Measurements from ENCODE around the gene AFAP1L1.

The AFAP1L1 gene

GRCh38 chr5:149288436-149288835, 16.8 kb downstream of the AFAP1L1 start:
- DNase-seq, result no peak

DNA sequence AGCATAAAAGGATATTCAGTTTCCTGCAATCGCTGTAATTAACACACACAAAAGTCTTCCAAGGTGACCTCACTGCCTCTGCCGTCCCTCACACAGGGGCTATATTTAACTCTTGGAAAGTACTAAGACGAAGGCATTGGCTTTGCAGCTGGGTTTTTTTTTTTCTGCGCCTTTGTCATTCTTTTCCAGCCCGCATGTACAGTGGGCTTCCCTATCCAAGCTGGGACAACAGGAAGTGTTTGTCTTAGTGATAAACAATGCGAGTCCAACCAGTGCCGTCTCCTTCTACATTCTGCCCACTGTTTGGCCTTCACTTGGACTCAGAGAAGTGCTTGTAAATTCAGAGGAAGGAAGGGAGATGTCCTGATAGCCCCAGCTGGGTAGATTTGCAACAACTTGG, 17.6 kb downstream of the AFAP1L1 start:
- DNase-seq, result no peak

GRCh38 chr5:149294872-149295829, 23.5 kb downstream of the AFAP1L1 start:
- DNase-seq, result no peak

- DNase-seq, result no peak
These were observed 25.8 kb downstream of the AFAP1L1 start for GRCh38 chr5:149297340-149298025.

DNA sequence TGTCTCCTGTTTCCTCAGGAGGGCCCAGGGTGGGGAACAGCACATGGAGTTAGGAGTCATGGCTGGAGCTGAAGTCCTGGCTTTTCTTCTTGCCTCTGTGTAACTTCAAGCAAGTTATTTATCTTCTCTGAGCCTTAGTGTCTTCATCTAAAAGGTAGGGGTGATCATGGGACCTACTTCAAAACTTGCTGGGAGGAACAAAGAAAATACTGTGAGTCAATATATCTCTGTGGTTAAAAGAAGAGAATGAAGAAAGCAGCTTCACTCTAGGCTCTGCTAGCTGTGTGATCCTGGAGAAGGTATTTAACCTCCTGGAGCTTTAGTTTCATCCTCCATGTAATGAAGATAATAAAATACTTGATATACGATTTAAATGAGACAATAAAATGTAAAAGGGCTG, 26.5 kb downstream of the AFAP1L1 start:
- no peak for DNase-seq

DNA sequence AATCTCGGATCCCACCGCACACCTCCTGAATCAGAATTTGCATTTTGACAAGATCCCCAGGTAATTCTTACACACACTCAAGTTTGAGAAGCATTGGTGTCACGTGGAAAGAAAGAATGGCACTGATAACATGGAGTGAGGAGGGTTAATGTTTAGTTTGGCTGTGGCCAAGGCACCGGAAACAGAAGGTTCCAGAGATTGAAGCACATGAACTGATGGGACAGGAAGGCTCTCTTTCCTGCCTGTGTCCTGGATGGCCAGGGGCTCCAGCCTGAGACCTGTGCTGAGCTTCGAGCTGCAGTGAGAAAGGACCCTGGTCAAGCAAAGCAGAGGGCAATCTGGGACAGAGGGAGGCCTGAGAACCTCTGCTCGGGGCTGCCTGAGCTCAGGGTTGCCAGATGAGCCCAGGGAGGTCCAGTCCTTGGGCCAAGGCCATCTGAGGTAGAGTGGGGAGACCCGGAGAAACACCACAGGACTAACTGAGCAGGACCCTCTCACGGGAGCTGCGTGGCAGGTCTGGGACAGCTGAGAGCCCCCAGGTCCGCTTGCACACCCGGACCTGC, 27.3 kb downstream of the AFAP1L1 start:
- no peak for DNase-seq

DNA sequence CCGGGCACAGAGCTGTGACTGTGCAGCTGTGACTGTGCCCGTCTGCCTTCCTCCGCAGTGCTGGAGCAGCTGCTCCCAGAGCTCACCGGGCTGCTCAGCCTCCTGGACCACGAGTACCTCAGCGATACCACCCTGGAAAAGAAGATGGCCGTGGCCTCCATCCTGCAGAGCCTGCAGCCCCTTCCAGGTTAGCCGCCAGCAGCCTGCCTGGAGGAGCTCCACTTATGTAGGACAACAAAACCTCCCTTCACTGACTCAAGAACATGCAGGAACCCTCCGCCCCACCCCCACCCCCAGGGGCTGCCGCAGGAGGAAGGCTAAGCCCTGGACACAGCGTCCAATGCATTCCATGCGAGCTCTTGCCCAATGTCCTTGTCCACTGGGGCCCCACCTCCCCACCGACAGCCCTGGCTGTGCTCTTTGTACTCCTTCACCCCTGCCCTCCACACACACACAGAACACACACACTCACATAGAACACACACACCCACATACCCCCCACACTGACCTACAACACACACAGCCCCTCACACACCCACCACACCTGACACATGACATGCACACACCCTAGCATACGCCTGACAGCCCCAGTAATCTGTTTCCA, 27.9 kb downstream of the AFAP1L1 start:
- DNase-seq, result no peak

DNA sequence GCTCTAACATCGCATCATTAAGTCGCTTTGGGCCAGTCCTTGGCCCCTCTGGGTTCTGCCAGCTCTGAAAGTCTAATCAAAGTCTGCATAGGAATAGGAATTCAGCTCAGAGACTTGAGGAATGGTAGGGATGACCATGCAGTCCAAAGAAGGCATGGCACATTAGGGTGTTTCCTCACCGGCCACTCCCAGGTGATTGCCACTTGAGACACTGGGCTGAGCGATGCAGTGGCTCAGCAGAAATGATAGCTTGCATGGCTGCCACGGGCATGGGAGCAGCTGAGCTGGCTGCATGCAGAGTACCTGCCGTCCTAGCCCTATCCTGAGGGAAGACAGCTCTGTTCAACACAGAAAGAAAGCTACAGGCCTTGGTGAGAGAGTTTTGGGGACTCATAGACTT, 28.8 kb downstream of the AFAP1L1 start:
- DNase-seq, result no peak

DNA sequence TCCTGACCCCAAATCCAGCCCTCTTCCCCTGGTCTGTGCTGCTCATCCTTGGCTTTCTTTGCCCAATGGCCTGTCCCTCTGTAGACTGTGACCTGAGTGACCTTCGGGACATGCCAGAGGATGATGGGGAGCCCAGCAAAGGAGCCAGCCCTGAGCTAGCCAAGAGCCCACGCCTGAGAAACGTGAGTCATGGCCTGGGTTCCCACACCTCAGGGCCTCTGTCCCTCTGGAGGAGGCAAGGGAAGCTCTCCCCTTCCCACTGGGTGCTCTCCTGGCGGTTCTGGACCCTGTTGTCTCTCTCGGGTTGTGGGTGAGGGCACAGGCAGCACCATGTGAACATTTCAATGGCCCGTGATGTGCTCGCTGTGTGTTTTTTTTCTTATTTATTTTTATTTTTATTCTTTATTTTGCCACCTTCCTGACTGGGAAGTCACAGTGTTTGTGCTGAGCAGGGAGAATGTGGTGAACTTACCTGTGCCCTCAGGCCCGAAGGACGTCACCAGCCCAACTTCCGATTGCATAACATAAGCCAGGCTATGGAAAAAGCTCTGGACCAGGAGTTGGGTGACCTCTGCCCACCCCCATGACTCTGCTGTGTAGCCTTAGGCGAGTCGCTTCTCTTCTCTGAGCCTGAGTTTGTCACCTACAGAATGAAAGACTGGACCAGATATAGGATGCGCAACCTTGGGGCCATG, 29.5 kb downstream of the AFAP1L1 start:
- no peak for DNase-seq

- no peak for DNase-seq
These were observed 30.2 kb downstream of the AFAP1L1 start for GRCh38 chr5:149301744-149302380.

DNA sequence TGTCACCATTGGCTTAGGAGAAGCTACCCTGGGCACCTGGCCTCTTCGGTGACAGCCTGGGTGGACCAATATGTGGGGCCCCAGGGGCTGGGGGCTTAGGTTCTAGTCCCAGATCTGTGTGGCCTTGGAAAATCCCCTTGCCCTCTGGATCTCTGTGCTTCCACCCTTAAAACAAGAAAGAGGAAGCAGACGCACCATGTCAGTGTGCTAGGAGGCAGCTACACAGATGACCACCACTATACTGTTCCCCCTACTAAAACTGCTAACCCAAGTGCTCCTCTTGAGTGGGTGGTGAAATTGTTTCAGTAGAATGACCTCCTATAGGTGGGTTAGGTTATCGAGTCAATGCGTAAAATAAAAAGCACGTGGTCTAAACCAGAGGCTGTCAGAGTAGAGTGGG, 31.0 kb downstream of the AFAP1L1 start:
- DNase-seq, result no peak

GRCh38 chr5:149303210-149303609, 31.6 kb downstream of the AFAP1L1 start:
- no peak for DNase-seq

DNA sequence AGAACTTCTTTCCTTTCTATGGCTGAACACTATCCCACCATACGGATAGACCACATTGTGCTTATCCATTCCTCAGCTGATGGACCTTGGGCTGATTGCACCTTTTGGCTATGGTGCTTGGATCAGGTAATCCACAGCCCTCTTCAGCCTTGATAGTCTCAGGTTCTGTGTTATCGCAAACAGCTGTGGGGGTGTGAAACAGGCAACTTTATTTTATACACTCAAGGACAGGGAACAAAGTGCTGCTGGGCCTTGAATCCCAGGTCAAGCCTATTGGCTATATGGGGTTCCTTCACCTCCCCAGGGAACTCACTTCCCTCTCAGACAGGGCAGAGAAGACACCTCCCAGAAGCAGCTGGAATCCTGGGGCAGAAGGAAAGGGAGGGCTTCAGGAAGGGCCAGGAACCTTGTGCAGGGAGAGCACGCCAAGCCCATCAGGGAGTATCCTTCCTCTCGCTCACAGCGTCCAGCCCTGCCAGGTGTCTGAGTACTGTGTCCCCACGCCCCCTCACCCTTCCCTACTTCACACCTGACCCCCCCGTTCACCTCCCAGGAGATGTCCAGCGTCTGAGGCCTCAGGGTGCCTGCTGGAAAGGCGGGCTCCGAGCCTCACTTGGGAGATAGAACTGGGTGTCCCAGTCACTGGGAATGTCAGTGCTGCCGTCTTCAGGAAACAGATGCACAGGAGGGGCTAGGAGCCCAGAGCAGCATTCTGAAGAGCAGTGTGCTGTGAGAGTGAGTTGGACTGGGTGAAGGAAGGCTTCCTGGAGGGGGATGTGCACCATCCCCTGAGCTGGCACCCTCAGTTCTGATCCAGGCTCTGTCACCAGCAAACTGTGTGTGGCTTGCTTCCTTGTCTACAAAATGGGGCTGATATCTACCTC, 32.8 kb downstream of the AFAP1L1 start:
- DNase-seq, result no peak

GRCh38 chr5:149309354-149309753, 37.7 kb downstream of the AFAP1L1 start:
- no peak for DNase-seq

DNA sequence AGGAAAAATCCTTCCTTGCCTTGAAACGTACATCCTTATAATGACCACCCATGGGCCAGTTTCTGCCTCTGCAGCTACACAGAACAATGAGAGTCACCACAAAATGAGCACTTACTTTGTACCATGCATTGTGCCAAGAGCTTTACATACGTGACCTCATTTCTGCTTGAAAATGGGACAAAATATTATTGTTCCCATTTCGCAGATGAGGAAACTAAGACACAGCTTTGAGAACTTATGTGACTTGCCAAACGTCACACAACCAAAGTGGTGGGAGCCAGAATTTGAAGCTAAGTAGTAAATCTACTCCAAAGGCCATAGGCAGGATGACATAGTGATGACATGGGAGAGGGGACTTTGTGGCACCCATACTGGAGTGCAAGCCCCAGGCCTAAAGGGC, 38.8 kb downstream of the AFAP1L1 start:
- DNase-seq, result no peak

GRCh38 chr5:149310947-149311658, 39.4 kb downstream of the AFAP1L1 start:
- DNase-seq, result no peak

DNA sequence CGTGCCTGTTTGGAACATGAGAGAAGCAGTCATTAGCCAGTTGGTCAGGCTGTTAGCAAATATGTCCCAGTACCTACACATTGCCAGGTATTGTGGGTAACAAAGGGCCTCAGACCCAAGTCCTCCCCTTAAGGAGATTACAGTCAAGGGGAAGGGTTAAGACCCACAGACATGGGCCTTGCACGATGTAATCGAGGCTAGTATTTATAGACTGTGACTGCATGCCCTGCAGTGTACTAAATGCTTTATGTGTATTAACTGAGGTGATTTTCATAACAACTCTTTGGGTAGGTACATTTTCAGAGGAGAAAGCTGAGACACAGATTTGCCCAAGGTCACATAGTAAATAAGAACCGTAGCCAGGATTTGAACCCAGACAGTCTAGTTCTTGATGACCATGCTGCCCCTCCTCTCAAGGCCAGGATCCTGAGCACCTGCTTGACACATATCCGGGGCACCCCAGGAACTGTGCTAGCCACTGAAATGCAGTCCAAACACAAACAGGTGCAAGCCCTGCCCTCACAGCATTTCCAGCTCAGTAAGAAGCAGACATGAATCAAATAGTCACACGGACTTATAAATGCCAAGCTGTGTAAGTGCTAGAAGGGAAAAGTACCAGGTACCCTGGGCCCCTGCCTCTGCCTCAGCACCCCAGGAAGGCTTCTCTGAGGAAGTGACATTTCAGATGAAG, 41.6 kb downstream of the AFAP1L1 start:
- no peak for DNase-seq

- no peak for DNase-seq
These were observed 43.0 kb downstream of the AFAP1L1 start for GRCh38 chr5:149314571-149315111.

DNA sequence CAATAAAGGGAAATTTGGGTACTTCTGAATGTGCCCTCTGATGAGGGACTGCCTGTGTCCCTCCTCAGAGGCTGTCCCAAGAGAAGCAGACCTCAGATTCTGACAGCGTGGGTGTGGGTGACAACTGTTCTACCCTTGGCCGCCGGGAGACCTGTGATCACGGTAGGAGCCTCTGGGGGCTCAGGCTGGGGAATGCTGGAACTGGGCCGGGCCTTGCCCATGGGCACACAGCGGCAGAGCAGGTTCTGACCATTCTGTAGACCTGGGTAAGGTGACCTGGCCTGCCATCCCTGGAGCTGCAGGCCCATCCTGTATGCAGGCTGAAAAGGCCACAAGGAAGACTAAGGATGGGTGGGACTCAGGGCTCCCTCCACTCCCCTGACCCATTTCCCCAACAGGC, 44.1 kb downstream of the AFAP1L1 start:
- no peak for DNase-seq
